HepG2 (cell line): ENCODE results near the gene PTGR3. TPM values are rescaled to one million over a fixed set of nuclear protein-coding genes. Genes with fewer than 3 reads are reported as not detected.

Experiments
- ATAC-seq: fragments of 200-7000 bp; cut with Tn5 transposase; 3 replicates; pipeline ENCODE4 v1.9.1; 2020; ENCODE audit warnings: mild to moderate bottlenecking, moderate library complexity
- BruUV-seq: library from RNA; stranded (reverse); fragments of 400-500 nt; replicated peaks from 2 replicates; lab custom pipeline; 2021; lab: Mats Ljungman, UMichigan
- CTCF ChIA-PET: fragments of 300-600 bp; formaldehyde crosslinking; extraction: SDS; loops from one replicate; lab custom pipeline; 2021; ENCODE audit warnings: low total read pairs, inconsistent platforms, low intra/inter-chr PET ratio; lab: Yijun Ruan, JAX
- POLR2A ChIA-PET: fragments of 350-600 bp; sonication (Branson Sonifier 250); formaldehyde crosslinking; loops from one replicate; lab custom pipeline; 2020; ENCODE audit warnings: antibody characterized with exemption, inconsistent platforms; lab: Yijun Ruan, JAX
- DNase-seq: peaks from one replicate; pipeline ENCODE4 v3.0.0-alpha.2; 2015; ENCODE audit warnings: low spot score
- FAIRE-seq: peaks from 3 replicates; lab custom pipeline; 2011; peaks lifted over from hg19 to GRCh38; lab: Jason Lieb, UNC
- H2AFZ ChIP-seq: one replicate; pipeline ENCODE4 v1.6.1; 2011; ENCODE audit warnings: low read length, inconsistent platforms
- H3K27ac ChIP-seq: fragments of 300-600 bp; 3 replicates; pipeline ENCODE4 v1.8.0; 2011; ENCODE audit warnings: mixed run types, mild to moderate bottlenecking, mixed read lengths, low read length, inconsistent platforms; ENCODE audit not compliant: insufficient read depth; ENCODE audit errors: extremely low read length
- H3K27me3 ChIP-seq, 2 experiments: fragments of 200-600 bp in 1 of 2; 2 replicates in 1 of 2; 3 replicates in 1 of 2; pipeline versions ENCODE4 v1.6.0 to v1.8.0; 2011; ENCODE audit warnings: low read length in 2 of 2, mild to moderate bottlenecking in 2 of 2, moderate library complexity in 2 of 2, inconsistent platforms in 1 of 2; ENCODE audit not compliant: insufficient read depth in 2 of 2, control insufficient read depth in 1 of 2
- H3K36me3 ChIP-seq, 2 experiments: fragments of 200-600 bp in 1 of 2; replicated peaks in 1 of 2; 2 replicates in 1 of 2; 3 replicates in 1 of 2; pipeline versions ENCODE4 v1.5.1 to v1.8.0; 2011; ENCODE audit warnings: low read length in 2 of 2, inconsistent platforms in 1 of 2; ENCODE audit not compliant: insufficient read depth in 2 of 2, control insufficient read depth in 1 of 2
- H3K4me1 ChIP-seq: 2 replicates; pipeline ENCODE4 v1.5.1; 2012; ENCODE audit warnings: low read length, inconsistent platforms; ENCODE audit not compliant: insufficient read depth
- H3K4me2 ChIP-seq: 2 replicates; pipeline ENCODE4 v1.6.0; 2011; ENCODE audit warnings: low read depth, low read length, inconsistent platforms
- H3K4me3 ChIP-seq, 3 experiments: fragments of 200-600 bp in 1 of 3; sonication (generic), shearing (Covaris generic) in 1 of 3; replicated peaks in 1 of 3; 2 replicates each; pipeline ENCODE4 v1.5.1; 2011 to 2016; ENCODE audit warnings: low read length in 3 of 3, inconsistent platforms in 2 of 3, low read depth in 2 of 3, mild to moderate bottlenecking in 2 of 3, control low read depth in 1 of 3, mixed read lengths in 1 of 3; ENCODE audit not compliant: insufficient read depth in 1 of 3
- H3K79me2 ChIP-seq: one replicate; pipeline ENCODE4 v1.6.1; 2011; ENCODE audit warnings: low read length, inconsistent platforms; ENCODE audit not compliant: insufficient read depth
- H3K9ac ChIP-seq: 2 replicates; pipeline ENCODE4 v1.6.0; 2011; ENCODE audit warnings: mild to moderate bottlenecking, low read depth, low read length, inconsistent platforms; ENCODE audit not compliant: insufficient read depth
- H3K9me3 ChIP-seq: 2 replicates; pipeline ENCODE4 v1.5.1; 2012; ENCODE audit warnings: mild to moderate bottlenecking, low read length
- H4K20me1 ChIP-seq: 2 replicates; pipeline ENCODE4 v1.6.0; 2011; ENCODE audit warnings: inconsistent platforms, mild to moderate bottlenecking, low read length, moderate library complexity; ENCODE audit not compliant: insufficient read depth
- AHR ChIP-seq: IDR thresholded peaks from 2 replicates; pipeline ENCODE4 v1.6.1; 2018; ENCODE audit warnings: missing genetic modification reagents, missing compliant biosample characterization
- ATAD3A ChIP-seq: sonication (generic); formaldehyde crosslinking; IDR thresholded peaks from 2 replicates; pipeline ENCODE4 v1.4.0; 2020; ENCODE audit warnings: missing genetic modification reagents
- FOXM1 ChIP-seq: sonication (generic); formaldehyde crosslinking; IDR thresholded peaks from 2 replicates; pipeline ENCODE4 v1.5.0; 2020; ENCODE audit warnings: missing genetic modification reagents
- HOXA3 ChIP-seq: sonication (generic); formaldehyde crosslinking; IDR thresholded peaks from 2 replicates; pipeline ENCODE4 v1.5.0; 2020; ENCODE audit warnings: missing genetic modification reagents
- HOXA7 ChIP-seq: sonication (generic); formaldehyde crosslinking; IDR thresholded peaks from 2 replicates; pipeline ENCODE4 v1.8.1; 2022; ENCODE audit warnings: mild to moderate bottlenecking, missing genetic modification reagents, moderate library complexity
- MXI1 ChIP-seq: IDR thresholded peaks from 3 replicates; pipeline ENCODE4 v1.6.1; 2012; ENCODE audit warnings: low read depth, low read length, inconsistent platforms, borderline replicate concordance
- MYNN ChIP-seq: sonication (generic); formaldehyde crosslinking; IDR thresholded peaks from 2 replicates; pipeline ENCODE4 v1.4.0; 2020; ENCODE audit warnings: mild to moderate bottlenecking, low read depth, missing genetic modification reagents
- SALL2 ChIP-seq: sonication (generic); formaldehyde crosslinking; IDR thresholded peaks from 2 replicates; pipeline ENCODE4 v1.8.1; 2023; ENCODE audit warnings: mild to moderate bottlenecking, missing genetic modification reagents, inconsistent platforms
- ZNF343 ChIP-seq: sonication (generic); formaldehyde crosslinking; IDR thresholded peaks from 2 replicates; pipeline ENCODE4 v1.4.0; 2020; ENCODE audit warnings: mild to moderate bottlenecking, missing genetic modification reagents
- WGBS: methylation state at CpG from one replicate; pipeline ENCODE4 v1.1.6; 2017; ENCODE audit warnings: low lambda C conversion rate; 5-methylcytosine and 5-hydroxymethylcytosine counted together
- in situ Hi-C: cut with HindIII; loops from 2 replicates; pipeline ENCODE4 v1.10.0; 2017; ENCODE audit warnings: low pct_unique_long_range_greater_than_20kb; ENCODE audit not compliant: extremely low pct_ligation_motif_present
- intact Hi-C: fragments of 100-400 bp; cut with micrococcal nuclease; formaldehyde crosslinking; loops from one replicate; pipeline ENCODE4 v1.10.0; 2022; ENCODE audit not compliant: unreplicated experiment
- polyA plus RNA-seq, 8 experiments: library from polyadenylated mRNA; depleted of rRNA in 3 of 8; stranded (reverse) in 7 of 8; unstranded in 1 of 8; fragments of >200 nt; fragmentation: Illumina TruSeq in 4 of 8; extraction: Trizol in 4 of 8; gene quantifications; 2 replicates each; pipeline versions ENCODE4 v1.2.1 to v1.2.3, GENCODE V29; 2011 to 2016; ENCODE audit warnings: low read depth in 4 of 8, missing spikeins in 1 of 8, mixed read lengths in 1 of 8; ENCODE audit not compliant: insufficient read depth in 1 of 8
- total RNA-seq, 5 experiments: library from RNA; depleted of rRNA; stranded (reverse); fragments of >200 nt; fragmentation: Illumina TruSeq; extraction: Trizol; gene quantifications; 2 replicates each; pipeline ENCODE4 v1.2.3, GENCODE V29; 2016; ENCODE audit warnings: low read depth in 1 of 5
- TF ChIP-seq, protein P1 (sequence below): sonication (generic); formaldehyde crosslinking; IDR thresholded peaks from 2 replicates; pipeline ENCODE4 v1.4.0; 2020; ENCODE audit warnings: low read depth, mild to moderate bottlenecking, missing genetic modification reagents
- TF ChIP-seq, protein P2 (sequence below): sonication (generic); formaldehyde crosslinking; IDR thresholded peaks from 2 replicates; pipeline ENCODE4 v1.4.0; 2020; ENCODE audit warnings: missing genetic modification reagents
- TF ChIP-seq, protein P3 (sequence below): sonication (generic); formaldehyde crosslinking; IDR thresholded peaks from 2 replicates; pipeline ENCODE4 v1.5.0; 2020; ENCODE audit warnings: missing genetic modification reagents
- TF ChIP-seq, protein P4 (sequence below): fragments of 450-650 bp; IDR thresholded peaks from 2 replicates; pipeline ENCODE4 v1.6.1; 2016
- TF ChIP-seq, protein P5 (sequence below): sonication (generic); formaldehyde crosslinking; IDR thresholded peaks from 2 replicates; pipeline ENCODE4 v1.5.0; 2020; ENCODE audit warnings: missing genetic modification reagents

Gene PTGR3
- total and polyA plus RNA-seq, 2 of the 13 experiments (the other 11 are each of a cell fraction or from before 2014, with no cell fraction given) = 11.5 to 25.3 TPM

DNA sequence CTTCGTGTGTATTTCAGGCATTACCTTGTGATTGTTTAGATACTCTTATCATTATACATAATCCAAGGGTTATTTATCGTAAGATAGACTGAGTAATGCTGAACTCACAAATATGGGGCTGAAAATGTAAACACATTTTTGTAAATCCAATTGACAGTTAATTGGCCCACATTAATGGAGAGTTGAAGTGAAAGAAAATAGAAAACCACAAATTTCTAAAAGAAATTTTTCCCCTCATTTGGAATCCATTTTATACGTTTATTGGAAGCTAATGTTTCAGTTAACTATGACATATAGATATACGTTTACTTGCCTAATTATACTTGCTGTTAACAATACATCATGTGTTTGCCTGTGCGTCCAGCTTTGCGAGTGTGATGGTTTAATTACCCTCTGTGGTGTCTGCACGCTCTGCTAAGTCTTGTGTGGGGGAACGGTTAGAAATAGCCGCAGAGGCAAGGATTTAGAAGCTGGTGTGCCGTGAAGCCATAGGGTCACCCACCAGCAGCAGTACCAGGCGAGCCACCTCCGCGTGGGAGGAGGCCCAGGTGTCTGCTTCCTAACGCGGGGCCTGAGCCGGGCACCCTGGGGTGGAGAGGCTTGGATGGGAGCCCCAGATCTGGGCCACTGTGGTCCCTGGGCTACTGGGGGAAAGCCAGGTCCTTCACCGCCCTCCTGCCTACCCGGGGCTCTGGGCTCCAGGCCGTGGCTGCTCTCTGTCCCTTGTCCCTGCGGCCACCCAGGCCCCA, 39.7 kb upstream of the PTGR3 start (continued):
- TF ChIP-seq MYNN (CRISPR knock-in tag) (no peak), MXI1 (no peak), HOXA3 (CRISPR knock-in tag) (no peak)
- TF ChIP-seq, protein P1, sequence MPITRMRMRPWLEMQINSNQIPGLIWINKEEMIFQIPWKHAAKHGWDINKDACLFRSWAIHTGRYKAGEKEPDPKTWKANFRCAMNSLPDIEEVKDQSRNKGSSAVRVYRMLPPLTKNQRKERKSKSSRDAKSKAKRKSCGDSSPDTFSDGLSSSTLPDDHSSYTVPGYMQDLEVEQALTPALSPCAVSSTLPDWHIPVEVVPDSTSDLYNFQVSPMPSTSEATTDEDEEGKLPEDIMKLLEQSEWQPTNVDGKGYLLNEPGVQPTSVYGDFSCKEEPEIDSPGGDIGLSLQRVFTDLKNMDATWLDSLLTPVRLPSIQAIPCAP (CRISPR knock-in tag) = no peak

DNA sequence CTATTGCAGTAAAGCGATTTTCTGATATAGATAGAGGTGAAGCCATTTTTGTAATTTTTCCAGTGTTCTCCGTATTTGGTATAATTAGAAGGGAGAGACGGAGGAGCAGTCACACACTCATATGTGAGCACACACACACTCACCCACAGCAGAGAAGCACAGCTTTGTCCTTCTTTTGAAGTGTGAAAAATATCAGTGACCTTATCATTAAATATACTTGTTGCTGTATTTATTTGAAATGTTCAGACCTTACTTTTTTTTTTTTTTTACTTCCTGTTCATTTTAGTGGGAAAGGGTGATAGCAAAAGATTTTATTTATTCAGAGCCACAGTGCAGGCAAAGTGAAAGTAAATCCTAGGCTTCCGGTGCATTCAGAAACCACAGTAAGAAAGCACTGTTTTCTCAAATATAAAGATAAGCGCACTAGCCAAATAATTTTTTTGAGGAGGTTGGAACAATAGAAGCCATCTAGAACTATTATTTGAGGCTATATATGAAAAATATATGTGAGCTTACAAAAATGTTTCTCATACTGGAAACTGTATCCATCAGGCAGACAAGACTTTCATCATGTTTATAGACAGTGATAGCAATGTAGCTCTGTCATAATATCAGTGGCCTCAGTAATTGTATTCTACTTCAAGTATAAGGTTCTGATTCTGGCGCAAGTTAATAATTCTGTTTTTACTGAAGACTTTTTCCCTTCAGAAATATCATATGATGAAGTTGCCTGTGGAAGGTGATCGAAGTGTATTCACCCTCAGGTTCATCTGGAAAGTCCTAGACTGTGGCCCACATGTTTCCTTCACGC, 38.9 kb upstream of the PTGR3 start:
- Histone ChIP-seq H3K4me3 (peak overlapping the region; percentile 17 to 50 (median 44); a peak in 5 of 6 replicates), H3K36me3 (no peaks in the 10 kb centered on the region), H3K9me3 (no peaks in the 10 kb centered on the region), H2AFZ (peak overlapping the region; percentile 31), H3K27me3 (no peaks in the 10 kb centered on the region), H3K9ac (peak overlapping the region; percentile 42), H3K79me2 (peaks cover 5% of the 10 kb centered on the region), H3K4me1 (peaks cover 18% of the 10 kb centered on the region), H4K20me1 (no peaks in the 10 kb centered on the region), H3K4me2 (peak overlapping the region; percentile 58), H3K27ac (no peak overlapping the region)
- intact Hi-C loops = no loop called here
- 44% methylated on average over 8 of the region's 8 CpGs for WGBS
- no TSS peak for BruUV-seq
- ATAC-seq (peak; percentile 37; the same call in 2 of the 3 replicates), FAIRE-seq (no peak), DNase-seq (peak; percentile 6)
- ChIA-PET CTCF (no interaction called here), POLR2A (interaction anchor here (0.9 kb wide), 1 partner anchor 38 kb away, joined by 3 read pairs; the partner anchor contains the start of gene TSHZ1)
- TF ChIP-seq AHR (no peak), SALL2 (CRISPR knock-in tag) (no peak), ATAD3A (no peak), HOXA7 (CRISPR knock-in tag) (no peak), ZNF343 (no peak), FOXM1 (CRISPR knock-in tag) (no peak)
- TF ChIP-seq, protein P2, sequence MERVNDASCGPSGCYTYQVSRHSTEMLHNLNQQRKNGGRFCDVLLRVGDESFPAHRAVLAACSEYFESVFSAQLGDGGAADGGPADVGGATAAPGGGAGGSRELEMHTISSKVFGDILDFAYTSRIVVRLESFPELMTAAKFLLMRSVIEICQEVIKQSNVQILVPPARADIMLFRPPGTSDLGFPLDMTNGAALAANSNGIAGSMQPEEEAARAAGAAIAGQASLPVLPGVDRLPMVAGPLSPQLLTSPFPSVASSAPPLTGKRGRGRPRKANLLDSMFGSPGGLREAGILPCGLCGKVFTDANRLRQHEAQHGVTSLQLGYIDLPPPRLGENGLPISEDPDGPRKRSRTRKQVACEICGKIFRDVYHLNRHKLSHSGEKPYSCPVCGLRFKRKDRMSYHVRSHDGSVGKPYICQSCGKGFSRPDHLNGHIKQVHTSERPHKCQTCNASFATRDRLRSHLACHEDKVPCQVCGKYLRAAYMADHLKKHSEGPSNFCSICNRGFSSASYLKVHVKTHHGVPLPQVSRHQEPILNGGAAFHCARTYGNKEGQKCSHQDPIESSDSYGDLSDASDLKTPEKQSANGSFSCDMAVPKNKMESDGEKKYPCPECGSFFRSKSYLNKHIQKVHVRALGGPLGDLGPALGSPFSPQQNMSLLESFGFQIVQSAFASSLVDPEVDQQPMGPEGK (CRISPR knock-in tag) = no peak
- TF ChIP-seq, protein P3, sequence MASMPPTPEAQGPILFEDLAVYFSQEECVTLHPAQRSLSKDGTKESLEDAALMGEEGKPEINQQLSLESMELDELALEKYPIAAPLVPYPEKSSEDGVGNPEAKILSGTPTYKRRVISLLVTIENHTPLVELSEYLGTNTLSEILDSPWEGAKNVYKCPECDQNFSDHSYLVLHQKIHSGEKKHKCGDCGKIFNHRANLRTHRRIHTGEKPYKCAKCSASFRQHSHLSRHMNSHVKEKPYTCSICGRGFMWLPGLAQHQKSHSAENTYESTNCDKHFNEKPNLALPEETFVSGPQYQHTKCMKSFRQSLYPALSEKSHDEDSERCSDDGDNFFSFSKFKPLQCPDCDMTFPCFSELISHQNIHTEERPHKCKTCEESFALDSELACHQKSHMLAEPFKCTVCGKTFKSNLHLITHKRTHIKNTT (CRISPR knock-in tag) = no peak
- TF ChIP-seq, protein P4, sequence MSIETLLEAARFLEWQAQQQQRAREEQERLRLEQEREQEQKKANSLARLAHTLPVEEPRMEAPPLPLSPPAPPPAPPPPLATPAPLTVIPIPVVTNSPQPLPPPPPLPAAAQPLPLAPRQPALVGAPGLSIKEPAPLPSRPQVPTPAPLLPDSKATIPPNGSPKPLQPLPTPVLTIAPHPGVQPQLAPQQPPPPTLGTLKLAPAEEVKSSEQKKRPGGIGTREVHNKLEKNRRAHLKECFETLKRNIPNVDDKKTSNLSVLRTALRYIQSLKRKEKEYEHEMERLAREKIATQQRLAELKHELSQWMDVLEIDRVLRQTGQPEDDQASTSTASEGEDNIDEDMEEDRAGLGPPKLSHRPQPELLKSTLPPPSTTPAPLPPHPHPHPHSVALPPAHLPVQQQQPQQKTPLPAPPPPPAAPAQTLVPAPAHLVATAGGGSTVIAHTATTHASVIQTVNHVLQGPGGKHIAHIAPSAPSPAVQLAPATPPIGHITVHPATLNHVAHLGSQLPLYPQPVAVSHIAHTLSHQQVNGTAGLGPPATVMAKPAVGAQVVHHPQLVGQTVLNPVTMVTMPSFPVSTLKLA = no peak
- TF ChIP-seq, protein P5, sequence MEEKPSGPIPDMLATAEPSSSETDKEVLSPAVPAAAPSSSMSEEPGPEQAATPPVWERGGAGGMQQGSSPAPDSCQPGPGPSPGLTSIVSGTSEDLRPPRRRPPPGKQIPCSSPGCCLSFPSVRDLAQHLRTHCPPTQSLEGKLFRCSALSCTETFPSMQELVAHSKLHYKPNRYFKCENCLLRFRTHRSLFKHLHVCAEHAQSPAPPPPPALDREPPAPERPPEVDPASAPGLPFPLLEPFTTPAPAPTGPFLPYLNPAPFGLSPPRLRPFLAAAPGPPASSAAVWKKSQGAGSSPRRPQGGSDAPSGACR = no peak
- in situ Hi-C loops = no loop called here
